Tibial nerve (tissue), 4 donors: ENCODE data around the gene DYRK1A.

Experiments used
- EP300 ChIP-seq, 2 donors: sonication (generic); formaldehyde crosslinking; IDR thresholded peaks; one replicate each; pipeline ENCODE4 v1.6.1; 2017; ENCODE audit warnings: antibody characterized with exemption in 2 of 2, mild to moderate bottlenecking in 1 of 2
- POLR2A ChIP-seq, 2 donors: fragments of 450-650 bp; IDR thresholded peaks; one replicate each; pipeline ENCODE4 v1.6.1; 2017; ENCODE audit warnings: antibody characterized with exemption in 2 of 2, mild to moderate bottlenecking in 2 of 2, moderate library complexity in 2 of 2
- TF ChIP-seq, protein P1 (sequence below), 5 experiments: fragments of 200-600 bp in 3 of 5; fragments of 450-650 bp in 2 of 5; sonication (generic) in 3 of 5; IDR thresholded peaks; one replicate each; pipeline ENCODE4 v1.5.1; 2016 to 2019; ENCODE audit warnings: antibody characterized with exemption in 5 of 5, mild to moderate bottlenecking in 3 of 5, moderate library complexity in 2 of 5

DNA sequence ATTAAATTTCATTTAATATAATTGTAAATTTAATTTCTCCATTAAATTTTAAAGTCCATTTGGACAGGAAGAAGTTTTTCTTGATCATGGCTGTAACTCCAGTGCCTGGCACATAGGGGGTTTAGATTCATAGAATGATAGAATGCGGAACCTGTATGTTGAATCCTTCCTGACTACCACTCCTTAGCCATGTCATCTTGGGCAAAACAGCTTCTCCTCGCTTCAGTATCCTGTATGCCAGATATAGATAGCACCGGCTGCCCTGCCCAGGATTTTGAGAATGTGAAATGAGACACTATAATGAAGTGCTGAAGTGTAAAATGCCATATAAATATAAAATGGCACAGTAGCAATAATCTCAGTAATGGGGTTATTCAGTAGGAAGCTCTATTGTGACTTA lies 6.4 kb downstream of the DYRK1A start:
- TF ChIP-seq, protein P1, sequence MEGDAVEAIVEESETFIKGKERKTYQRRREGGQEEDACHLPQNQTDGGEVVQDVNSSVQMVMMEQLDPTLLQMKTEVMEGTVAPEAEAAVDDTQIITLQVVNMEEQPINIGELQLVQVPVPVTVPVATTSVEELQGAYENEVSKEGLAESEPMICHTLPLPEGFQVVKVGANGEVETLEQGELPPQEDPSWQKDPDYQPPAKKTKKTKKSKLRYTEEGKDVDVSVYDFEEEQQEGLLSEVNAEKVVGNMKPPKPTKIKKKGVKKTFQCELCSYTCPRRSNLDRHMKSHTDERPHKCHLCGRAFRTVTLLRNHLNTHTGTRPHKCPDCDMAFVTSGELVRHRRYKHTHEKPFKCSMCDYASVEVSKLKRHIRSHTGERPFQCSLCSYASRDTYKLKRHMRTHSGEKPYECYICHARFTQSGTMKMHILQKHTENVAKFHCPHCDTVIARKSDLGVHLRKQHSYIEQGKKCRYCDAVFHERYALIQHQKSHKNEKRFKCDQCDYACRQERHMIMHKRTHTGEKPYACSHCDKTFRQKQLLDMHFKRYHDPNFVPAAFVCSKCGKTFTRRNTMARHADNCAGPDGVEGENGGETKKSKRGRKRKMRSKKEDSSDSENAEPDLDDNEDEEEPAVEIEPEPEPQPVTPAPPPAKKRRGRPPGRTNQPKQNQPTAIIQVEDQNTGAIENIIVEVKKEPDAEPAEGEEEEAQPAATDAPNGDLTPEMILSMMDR (IDR thresholded peaks at IDR 0.05): no peak
- no peak for TF ChIP-seq POLR2A (IDR thresholded peaks at IDR 0.05)
- TF ChIP-seq EP300 (IDR thresholded peaks at IDR 0.05): no peak
